HEK293 (cell line): ENCODE data around the gene MESP2.

Experiments
- GFI1B ChIP-seq: fragments of 450-650 bp; formaldehyde crosslinking; IDR thresholded peaks from 2 replicates; pipeline ENCODE4 v1.5.1; 2016; ENCODE audit warnings: missing biosample characterization, missing genetic modification characterization
- GLI2 ChIP-seq: fragments of 450-650 bp; formaldehyde crosslinking; IDR thresholded peaks from 2 replicates; pipeline ENCODE4; 2017; ENCODE audit warnings: missing biosample characterization, missing genetic modification characterization, low read depth, borderline replicate concordance
- HOXC10 ChIP-seq: sonication (generic); formaldehyde crosslinking; IDR thresholded peaks from 2 replicates; pipeline ENCODE4 v1.8.1; 2023; ENCODE audit warnings: mild to moderate bottlenecking, missing genetic modification reagents
- PBX3 ChIP-seq: sonication (generic); formaldehyde crosslinking; IDR thresholded peaks from 2 replicates; pipeline ENCODE4 v1.8.1; 2022; ENCODE audit warnings: mild to moderate bottlenecking, moderate library complexity, missing genetic modification reagents
- ZBTB11 ChIP-seq: fragments of 450-650 bp; formaldehyde crosslinking; conservative IDR thresholded peaks from 2 replicates; pipeline ENCODE4 v1.5.1; 2016; ENCODE audit warnings: low read depth, missing biosample characterization, missing genetic modification characterization
- ZBTB17 ChIP-seq: fragments of 450-650 bp; formaldehyde crosslinking; IDR thresholded peaks from 2 replicates; pipeline ENCODE4 v1.5.1; 2016; ENCODE audit warnings: missing biosample characterization, missing genetic modification characterization
- ZBTB26 ChIP-seq: fragments of 450-650 bp; formaldehyde crosslinking; optimal IDR thresholded peaks from 2 replicates; pipeline ENCODE3; 2016; ENCODE audit warnings: missing biosample characterization, mild to moderate bottlenecking, missing genetic modification characterization
- ZBTB8A ChIP-seq: fragments of 450-650 bp; formaldehyde crosslinking; IDR thresholded peaks from 2 replicates; pipeline ENCODE4 v1.5.1; 2016; ENCODE audit warnings: missing biosample characterization, missing genetic modification characterization
- ZFP41 ChIP-seq: fragments of 450-650 bp; formaldehyde crosslinking; IDR thresholded peaks from 2 replicates; pipeline ENCODE4 v1.5.1; 2016; ENCODE audit warnings: missing biosample characterization, missing genetic modification characterization, borderline replicate concordance
- ZNF184 ChIP-seq: fragments of 450-650 bp; IDR thresholded peaks from 2 replicates; pipeline ENCODE4 v1.5.1; 2018; ENCODE audit warnings: missing biosample characterization, mild to moderate bottlenecking, missing genetic modification characterization
- ZNF302 ChIP-seq: fragments of 450-650 bp; formaldehyde crosslinking; IDR thresholded peaks from 2 replicates; pipeline ENCODE4 v1.5.1; 2016; ENCODE audit warnings: missing biosample characterization, missing genetic modification characterization, low read depth
- ZNF354C ChIP-seq: fragments of 450-650 bp; formaldehyde crosslinking; IDR thresholded peaks from 2 replicates; pipeline ENCODE4 v1.5.1; 2016; ENCODE audit warnings: missing biosample characterization, missing genetic modification characterization, low read depth, borderline replicate concordance
- ZNF449 ChIP-seq: fragments of 450-650 bp; formaldehyde crosslinking; IDR thresholded peaks from 2 replicates; pipeline ENCODE4 v1.5.1; 2017; ENCODE audit warnings: missing biosample characterization, mild to moderate bottlenecking, missing genetic modification characterization, moderate library complexity
- ZNF501 ChIP-seq: fragments of 450-650 bp; formaldehyde crosslinking; IDR thresholded peaks from 2 replicates; pipeline ENCODE4 v1.5.1; 2016; ENCODE audit warnings: missing biosample characterization, missing genetic modification characterization
- ZNF521 ChIP-seq: fragments of 450-650 bp; formaldehyde crosslinking; IDR thresholded peaks from 2 replicates; pipeline ENCODE4 v1.5.1; 2017; ENCODE audit warnings: missing biosample characterization, mild to moderate bottlenecking, missing genetic modification characterization
- ZNF529 ChIP-seq: fragments of 450-650 bp; formaldehyde crosslinking; IDR thresholded peaks from 2 replicates; pipeline ENCODE4 v1.5.1; 2017; ENCODE audit warnings: missing genetic modification characterization, missing biosample characterization; ENCODE audit not compliant: insufficient replicate concordance
- ZNF610 ChIP-seq: fragments of 450-650 bp; formaldehyde crosslinking; IDR thresholded peaks from 2 replicates; pipeline ENCODE4 v1.5.1; 2016; ENCODE audit warnings: missing biosample characterization, missing genetic modification characterization, borderline replicate concordance
- ZNF658 ChIP-seq: fragments of 450-650 bp; formaldehyde crosslinking; IDR thresholded peaks from 2 replicates; pipeline ENCODE4; 2016; ENCODE audit warnings: missing biosample characterization, missing genetic modification characterization
- TF ChIP-seq, protein P1 (sequence below): fragments of 450-650 bp; formaldehyde crosslinking; IDR thresholded peaks from 2 replicates; pipeline ENCODE4 v1.5.1; 2016; ENCODE audit warnings: missing biosample characterization, missing genetic modification characterization

Gene MESP2

DNA sequence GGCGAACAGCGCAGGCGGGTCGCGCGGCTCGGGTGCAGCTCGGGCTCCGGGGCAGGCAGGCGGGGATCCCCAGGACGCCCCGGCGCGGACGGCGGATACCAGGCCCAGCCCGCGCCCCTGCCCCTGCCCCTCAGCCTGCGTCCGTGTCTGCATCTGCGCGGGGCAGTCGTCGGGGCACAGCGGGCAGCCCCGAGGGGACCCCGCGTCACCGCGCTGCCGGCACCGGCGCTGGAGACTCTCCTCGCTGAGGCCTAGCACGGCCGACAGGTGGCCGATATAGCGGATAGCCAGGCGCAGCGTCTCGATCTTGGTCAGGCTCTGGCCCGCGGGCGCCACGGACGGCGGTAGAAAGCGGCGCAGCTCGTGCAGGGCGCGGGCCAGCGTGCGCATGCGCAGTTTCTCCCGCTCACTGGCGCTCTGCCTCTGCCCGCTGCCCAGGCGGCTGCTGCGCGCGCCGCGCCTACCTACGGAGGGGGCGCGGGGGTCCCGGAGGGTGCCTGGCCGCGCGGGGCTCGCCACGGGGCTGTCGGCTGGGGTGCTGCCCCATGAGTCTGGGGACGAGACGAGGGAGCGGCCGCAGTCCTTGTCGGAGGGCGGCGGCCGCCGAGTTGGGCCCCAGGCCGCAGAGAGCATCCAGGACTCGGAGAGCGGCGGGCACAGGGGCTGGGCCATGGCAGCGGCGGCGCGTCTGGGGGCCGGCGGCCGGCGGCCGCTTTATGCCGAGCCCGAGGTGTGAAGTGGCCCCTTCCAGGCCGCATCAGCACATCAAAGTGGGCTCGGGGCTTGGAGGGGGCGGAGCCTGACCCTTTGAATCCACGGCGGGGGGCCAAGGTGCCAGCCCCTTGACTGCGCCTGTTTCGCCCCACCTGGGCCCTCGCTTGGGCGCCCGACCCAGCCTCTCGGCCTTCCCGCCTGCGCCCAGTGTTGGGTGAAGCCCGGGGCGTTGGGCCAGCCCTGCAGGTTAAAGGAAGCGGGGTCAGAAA, 25.3 kb upstream of the MESP2 start, which contains the start of gene MESP1 (continued):
- TF ChIP-seq ZBTB26 (tag by site-specific recombination) (peak; percentile 85), ZNF529 (tag by site-specific recombination) (no peak), ZNF449 (tag by site-specific recombination) (no peak; the same call in 1 of the 2 replicates), ZNF302 (tag by site-specific recombination) (no peak), GFI1B (tag by site-specific recombination) (no peak), ZNF610 (tag by site-specific recombination) (0 out of 2 replicates have a peak, but pooled peaks have one; percentile 12), GLI2 (no peak), ZBTB17 (tag by site-specific recombination) (peak; percentile 58; the same call in 1 of the 2 replicates), ZNF354C (tag by site-specific recombination) (no peak), ZNF658 (no peak), ZBTB8A (peak; percentile 80), ZFP41 (tag by site-specific recombination) (no peak), ZNF184 (tag by site-specific recombination) (no peak), ZBTB11 (tag by site-specific recombination) (no peak), ZNF501 (tag by site-specific recombination) (no peak), HOXC10 (no peak), ZNF521 (no peak), PBX3 (peak; percentile 82)
- TF ChIP-seq, protein P1, sequence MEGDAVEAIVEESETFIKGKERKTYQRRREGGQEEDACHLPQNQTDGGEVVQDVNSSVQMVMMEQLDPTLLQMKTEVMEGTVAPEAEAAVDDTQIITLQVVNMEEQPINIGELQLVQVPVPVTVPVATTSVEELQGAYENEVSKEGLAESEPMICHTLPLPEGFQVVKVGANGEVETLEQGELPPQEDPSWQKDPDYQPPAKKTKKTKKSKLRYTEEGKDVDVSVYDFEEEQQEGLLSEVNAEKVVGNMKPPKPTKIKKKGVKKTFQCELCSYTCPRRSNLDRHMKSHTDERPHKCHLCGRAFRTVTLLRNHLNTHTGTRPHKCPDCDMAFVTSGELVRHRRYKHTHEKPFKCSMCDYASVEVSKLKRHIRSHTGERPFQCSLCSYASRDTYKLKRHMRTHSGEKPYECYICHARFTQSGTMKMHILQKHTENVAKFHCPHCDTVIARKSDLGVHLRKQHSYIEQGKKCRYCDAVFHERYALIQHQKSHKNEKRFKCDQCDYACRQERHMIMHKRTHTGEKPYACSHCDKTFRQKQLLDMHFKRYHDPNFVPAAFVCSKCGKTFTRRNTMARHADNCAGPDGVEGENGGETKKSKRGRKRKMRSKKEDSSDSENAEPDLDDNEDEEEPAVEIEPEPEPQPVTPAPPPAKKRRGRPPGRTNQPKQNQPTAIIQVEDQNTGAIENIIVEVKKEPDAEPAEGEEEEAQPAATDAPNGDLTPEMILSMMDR: peak; percentile 93
